PC-3 (cell line): ENCODE measurements around the gene CCNL2.

Source experiments
- CTCF ChIP-seq: fragments of 300-600 bp; sonication (generic); conservative IDR thresholded peaks from 2 replicates; pipeline ENCODE4 v1.5.1; 2017; ENCODE audit warnings: antibody characterized with exemption, low read depth, mild to moderate bottlenecking, low read length
- EZH2 ChIP-seq: fragments of 300-600 bp; sonication (generic); IDR thresholded peaks from one replicate; pipeline ENCODE4 v1.6.1; 2017; ENCODE audit warnings: antibody characterized with exemption, mild to moderate bottlenecking, low read length; ENCODE audit not compliant: unreplicated experiment

- TF ChIP-seq EZH2 = no peak
- TF ChIP-seq CTCF = no peak
Observed at GRCh38 chr1:1421907-1422464, 22.9 kb upstream of the CCNL2 start.
